MV-4-11 (cell line): ENCODE measurements around the gene SVBP.
"Not testable (repeated sequence)": the region's sequence is repeated elsewhere in the genome, so short reads cannot be mapped to it uniquely, and the experiment has no call there.

Source experiments
- DNase-seq: peaks from one replicate; lab custom pipeline; 2025; lab: John Stamatoyannopoulos, UW

Gene SVBP

GRCh38 chr1:42841440-42842147 lies 24.4 kb upstream of the SVBP start:
- no peak for DNase-seq

- DNase-seq: no peak
Observed at GRCh38 chr1:42841010-42841409, 23.8 kb upstream of the SVBP start.

- peak; percentile 41 for DNase-seq
Observed at GRCh38 chr1:42838482-42839190, 21.4 kb upstream of the SVBP start.

DNA sequence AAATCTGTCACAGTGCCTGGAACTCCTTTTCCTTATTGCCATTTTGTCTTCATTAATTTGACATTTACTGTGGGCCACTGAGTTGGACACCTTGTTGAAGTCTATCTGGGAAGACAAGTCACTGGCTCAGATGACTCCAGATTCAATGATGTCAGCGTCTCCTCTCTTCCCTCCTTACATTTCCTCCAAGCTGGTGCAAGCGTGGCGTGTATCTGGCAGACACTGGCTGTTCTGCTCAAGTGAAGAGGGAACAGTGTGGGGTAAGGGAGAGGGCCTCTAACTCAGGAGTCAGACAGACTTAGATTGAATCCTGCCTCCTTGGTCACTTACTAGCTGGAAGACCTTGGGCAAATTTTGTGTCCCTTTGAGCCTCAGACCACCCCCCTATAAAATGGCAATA lies 20.5 kb upstream of the SVBP start:
- DNase-seq: no peak

GRCh38 chr1:42835422-42835821 lies 18.2 kb upstream of the SVBP start:
- DNase-seq: no peak

DNA sequence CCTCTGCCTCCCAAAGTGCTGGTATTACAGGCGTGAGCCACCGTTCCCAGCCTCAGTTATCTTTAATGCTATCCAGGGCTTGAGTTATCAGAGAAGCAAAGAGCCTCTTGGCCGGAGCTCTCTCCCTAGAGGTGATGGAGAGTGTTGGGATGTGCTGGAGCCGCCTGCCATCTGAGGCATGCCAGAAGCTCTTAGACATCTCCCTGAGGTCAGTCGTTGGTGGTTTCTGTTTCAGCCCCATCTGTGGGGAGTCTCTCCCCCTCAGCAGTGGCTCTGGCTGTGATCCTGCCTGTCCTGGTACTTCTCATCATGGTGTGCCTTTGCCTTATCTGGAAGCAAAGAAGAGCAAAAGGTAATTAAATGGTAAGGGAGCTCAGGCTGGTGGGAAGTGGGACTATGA lies 17.6 kb upstream of the SVBP start:
- DNase-seq: no peak

DNA sequence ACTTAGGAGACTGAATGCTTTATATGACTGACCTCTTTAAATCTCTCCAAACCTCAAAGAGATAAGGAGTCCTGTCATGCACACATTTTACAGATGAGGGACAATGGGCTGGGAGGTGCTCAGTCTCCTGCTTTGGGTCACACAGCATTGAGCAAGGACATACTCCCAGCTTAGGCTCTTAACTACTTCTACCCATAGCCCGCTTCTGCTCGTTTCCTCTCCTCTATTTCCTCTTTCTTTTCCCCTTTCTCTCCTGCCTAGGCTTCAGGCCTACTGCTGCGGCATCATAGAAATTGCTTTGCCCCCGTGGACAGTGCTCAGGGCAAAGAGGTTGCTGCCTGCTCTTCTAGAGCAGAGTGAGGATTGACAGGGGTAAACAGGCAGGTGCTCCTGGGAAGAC lies 16.8 kb upstream of the SVBP start:
- peak; percentile 92 for DNase-seq

- DNase-seq: no peak
Observed at GRCh38 chr1:42832641-42833240, 15.5 kb upstream of the SVBP start.

DNA sequence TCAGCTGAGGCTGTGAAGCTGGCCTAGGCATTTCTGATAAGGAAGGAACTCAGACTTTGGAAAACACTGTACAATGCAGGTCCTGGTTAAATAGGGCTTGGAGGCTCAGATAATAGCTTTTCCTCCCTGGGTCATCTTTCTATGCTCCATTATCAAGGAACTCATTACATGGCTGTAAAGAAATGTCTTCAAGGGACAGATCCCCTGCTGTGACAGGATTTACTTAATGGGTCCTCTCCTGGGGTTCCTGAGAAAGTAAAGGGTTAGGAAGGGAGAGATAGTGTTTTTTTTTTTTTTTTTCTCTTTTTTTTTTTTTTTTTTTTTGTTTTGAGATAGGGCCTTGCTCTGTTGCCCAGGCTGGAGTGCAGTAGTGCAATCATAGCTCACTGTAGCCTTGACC lies 14.1 kb upstream of the SVBP start:
- no peak for DNase-seq

GRCh38 chr1:42830631-42831030 lies 13.4 kb upstream of the SVBP start:
- no peak for DNase-seq

DNA sequence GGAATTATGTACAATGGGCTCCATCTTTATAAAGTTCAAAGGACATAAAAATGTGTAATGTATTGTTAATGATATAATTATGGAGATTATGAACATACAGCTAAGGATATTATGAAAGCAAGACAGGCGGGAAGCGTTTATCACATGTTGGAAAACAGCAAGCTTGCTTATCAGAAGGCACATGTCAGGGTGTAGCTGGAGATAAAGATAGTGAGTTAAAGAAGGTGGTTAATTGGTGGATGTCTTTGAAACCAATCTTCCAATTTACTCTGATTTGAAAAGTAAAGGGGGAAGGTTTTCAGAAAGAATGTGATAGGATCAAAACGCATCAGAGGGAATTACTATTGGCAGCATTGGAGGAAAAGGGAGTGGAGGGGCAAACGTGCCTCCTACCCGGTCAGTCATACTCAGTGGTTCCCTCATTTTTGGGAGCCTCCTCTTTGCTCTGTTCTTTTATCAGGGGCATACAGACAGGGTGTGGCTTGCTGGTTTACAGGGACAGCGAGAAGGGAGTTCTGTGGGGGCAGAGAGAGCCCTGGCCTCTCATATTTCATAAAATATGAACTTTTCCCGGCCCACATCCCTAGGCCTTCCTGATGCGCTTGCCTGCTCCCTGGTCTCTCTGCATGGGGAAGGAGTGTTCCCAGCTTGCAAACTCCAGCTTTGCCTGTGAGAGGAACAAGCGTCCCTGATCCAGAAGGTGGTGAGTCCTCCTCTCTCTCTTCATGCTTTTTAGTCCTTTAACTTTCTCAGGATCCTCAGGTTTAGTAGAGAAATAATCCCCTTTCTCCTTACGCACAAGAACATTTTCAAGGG lies 8.0 kb upstream of the SVBP start:
- DNase-seq: no peak

DNA sequence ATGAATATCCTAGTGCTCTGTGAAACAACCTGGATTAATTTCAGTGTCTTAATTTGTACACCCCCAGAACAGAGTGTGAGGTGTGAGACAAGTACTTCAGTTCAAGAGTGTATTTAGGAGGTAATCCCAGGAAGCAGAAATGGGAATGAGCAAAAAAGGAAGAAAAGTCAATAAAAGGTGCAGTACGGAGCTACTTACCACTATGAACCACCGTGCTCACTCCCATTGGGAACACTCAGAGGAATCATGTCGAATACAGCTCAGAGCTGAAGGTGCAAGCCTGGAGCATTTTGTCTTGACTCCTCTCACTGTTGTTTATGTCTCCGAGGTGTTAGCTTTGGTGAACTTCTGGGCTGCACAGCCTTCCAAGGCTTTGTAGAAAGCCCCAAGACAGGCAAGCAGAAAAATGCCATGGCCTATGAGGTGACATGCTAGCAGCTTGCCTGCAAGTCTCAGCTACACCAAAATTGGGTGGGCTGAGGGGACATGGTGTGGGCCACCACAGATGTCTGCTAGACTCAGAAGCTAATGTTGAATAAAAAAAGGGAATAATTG lies 7.4 kb upstream of the SVBP start:
- DNase-seq: no peak

DNA sequence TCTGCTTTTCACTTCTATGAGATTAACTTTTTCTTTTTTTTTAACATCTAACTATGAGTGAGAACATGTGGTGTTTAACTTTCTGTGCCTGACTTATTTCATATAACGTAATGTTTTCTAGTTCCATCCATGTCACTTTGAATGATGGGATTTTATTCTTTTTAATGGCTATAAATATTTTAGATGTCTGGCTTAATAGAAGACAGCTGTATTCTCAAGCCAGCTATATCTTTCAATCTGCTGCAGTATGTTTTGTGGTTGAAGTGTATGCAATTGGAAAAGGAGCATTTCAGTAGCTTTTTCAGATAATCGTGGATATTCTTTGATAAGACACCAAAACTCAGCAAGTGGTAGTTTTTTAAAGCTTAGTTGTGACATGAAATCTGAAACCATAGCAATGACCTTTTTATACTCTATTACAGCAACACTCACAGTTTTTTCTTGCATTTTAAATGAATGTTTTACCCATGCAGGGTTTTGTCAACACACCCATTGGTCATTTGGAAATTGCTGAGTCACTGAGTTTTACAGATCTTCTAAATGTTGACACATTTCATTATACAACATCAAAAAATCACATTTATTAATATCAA lies 5.7 kb upstream of the SVBP start:
- DNase-seq: no peak

DNA sequence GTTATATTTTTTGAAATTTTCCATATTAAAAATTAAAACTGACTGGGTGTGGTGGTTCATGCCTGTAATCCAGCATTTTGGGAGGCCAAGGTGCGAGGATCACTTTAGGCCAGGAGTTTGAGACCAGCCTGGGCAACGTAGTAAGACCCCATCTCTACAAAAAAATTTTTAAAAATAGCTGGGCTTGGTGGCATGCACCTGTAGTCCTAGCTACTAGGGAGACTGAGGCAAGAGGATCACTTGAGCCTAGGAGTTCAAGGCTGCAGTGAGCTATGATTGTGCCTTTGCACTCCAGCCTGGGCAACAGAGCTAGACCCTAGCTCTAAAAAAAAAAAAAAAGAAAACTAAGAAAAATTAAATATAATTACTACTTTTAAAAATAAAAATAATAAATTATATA lies 4.5 kb upstream of the SVBP start:
- DNase-seq: no peak

DNA sequence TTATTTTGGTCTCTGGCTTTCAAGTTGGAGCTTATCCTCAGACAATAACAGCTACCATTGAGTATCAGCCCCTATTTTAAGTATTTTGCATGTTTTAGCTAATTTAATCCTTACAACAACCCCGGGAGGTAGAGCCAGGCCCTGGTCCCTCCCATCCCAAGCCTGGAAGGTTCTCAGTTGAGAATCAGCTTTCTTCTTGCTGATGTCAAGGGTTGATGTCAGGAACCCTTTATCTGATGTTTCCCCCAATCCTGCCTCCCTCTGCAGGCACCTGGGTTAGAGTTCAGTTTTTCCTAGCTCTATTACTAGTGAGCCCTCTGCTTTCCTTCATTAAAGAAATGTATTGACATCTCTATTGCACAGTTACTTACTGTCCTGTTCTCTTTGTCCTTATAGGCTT lies 3.6 kb upstream of the SVBP start:
- DNase-seq: no peak

GRCh38 chr1:42817976-42818375 lies 779 bp upstream of the SVBP start:
- no peak for DNase-seq

GRCh38 chr1:42817440-42817767 lies 207 bp upstream of the SVBP start:
- DNase-seq: no peak

- no peak for DNase-seq
Observed at GRCh38 chr1:42815941-42816584, 1.1 kb downstream of the SVBP start.

- not testable (repeated sequence) for DNase-seq
Observed at GRCh38 chr1:42814815-42815214, 2.4 kb downstream of the SVBP start.

- DNase-seq: no peak
Observed at GRCh38 chr1:42807056-42807668, 10.0 kb downstream of the SVBP start.

DNA sequence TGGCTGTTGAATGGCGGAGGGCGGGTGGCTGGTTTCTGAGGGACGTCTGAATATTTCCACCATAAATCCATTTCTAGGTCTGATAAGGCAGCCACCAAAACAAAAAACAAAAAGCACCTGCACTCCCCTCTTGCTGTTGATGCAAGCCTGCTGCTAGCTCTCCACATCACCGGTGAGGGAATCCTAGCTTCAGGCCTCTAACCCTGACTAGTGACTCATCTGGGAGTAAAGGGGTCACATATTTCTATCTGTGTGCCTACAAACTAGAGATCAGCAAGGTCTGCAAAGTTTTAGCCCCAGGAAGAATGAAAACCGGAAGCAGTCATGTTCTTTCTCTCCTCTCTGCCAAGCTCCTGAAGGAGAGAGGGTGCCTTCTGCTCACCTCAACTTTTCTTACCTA lies 10.6 kb downstream of the SVBP start:
- DNase-seq: no peak
